Loucy (cell line): ENCODE measurements around the gene NDP.

ENCODE experiments used
- H2AFZ ChIP-seq: fragments of 200-600 bp; sonication (generic); 2 replicates; pipeline ENCODE4 v1.6.0; 2016; ENCODE audit warnings: antibody characterized with exemption, mild to moderate bottlenecking, low read length, moderate library complexity
- H3F3A ChIP-seq: fragments of 200-600 bp; 2 replicates; pipeline ENCODE4 v1.6.0; 2016; ENCODE audit warnings: antibody characterized with exemption, low read depth, mild to moderate bottlenecking
- H3K27me3 ChIP-seq: fragments of 200-600 bp; sonication (generic); 2 replicates; pipeline ENCODE4 v1.6.1; 2014; ENCODE audit warnings: low read length, mild to moderate bottlenecking; ENCODE audit not compliant: insufficient read depth, poor library complexity, severe bottlenecking
- H3K36me3 ChIP-seq: fragments of 200-600 bp; sonication (generic); 2 replicates; pipeline ENCODE4 v1.6.1; 2016; ENCODE audit warnings: low read length; ENCODE audit not compliant: insufficient read depth
- H3K4me1 ChIP-seq: fragments of 200-600 bp; sonication (generic); 2 replicates; pipeline ENCODE4 v1.5.1; 2014; ENCODE audit warnings: low read length, mild to moderate bottlenecking; ENCODE audit not compliant: insufficient read depth, poor library complexity, severe bottlenecking
- H3K4me2 ChIP-seq: fragments of 200-600 bp; sonication (generic); 2 replicates; pipeline ENCODE4 v1.6.0; 2014; ENCODE audit warnings: antibody characterized with exemption, low read length, low read depth, mild to moderate bottlenecking; ENCODE audit not compliant: poor library complexity, severe bottlenecking
- H3K4me3 ChIP-seq: fragments of 200-600 bp; sonication (generic); 2 replicates; pipeline ENCODE4 v1.5.1; 2014; ENCODE audit warnings: low read length, mild to moderate bottlenecking, mixed read lengths; ENCODE audit not compliant: poor library complexity, severe bottlenecking
- H3K79me2 ChIP-seq: fragments of 200-600 bp; sonication (generic); 2 replicates; pipeline ENCODE4 v1.6.1; 2014; ENCODE audit warnings: low read length; ENCODE audit not compliant: insufficient read depth
- H3K9ac ChIP-seq: fragments of 200-600 bp; sonication (generic); 2 replicates; pipeline ENCODE4 v1.6.0; 2014; ENCODE audit warnings: mild to moderate bottlenecking, low read depth, low read length, moderate library complexity; ENCODE audit not compliant: poor library complexity, severe bottlenecking
- H3K9me2 ChIP-seq: fragments of 200-600 bp; sonication (generic); replicated peaks from 2 replicates; pipeline ENCODE4 v1.6.1; 2016; ENCODE audit warnings: low read depth, low read length, mixed read lengths
- H3K9me3 ChIP-seq: fragments of 200-600 bp; sonication (generic); 2 replicates; pipeline ENCODE4 v1.6.1; 2014; ENCODE audit warnings: mild to moderate bottlenecking, antibody characterized with exemption, low read length, low read depth; ENCODE audit not compliant: insufficient read depth
- H4K20me1 ChIP-seq: fragments of 200-600 bp; sonication (generic); 2 replicates; pipeline ENCODE4 v1.6.0; 2014; ENCODE audit warnings: antibody characterized with exemption, low read length, mild to moderate bottlenecking; ENCODE audit not compliant: insufficient read depth, poor library complexity, severe bottlenecking
- CTCF ChIP-seq: fragments of 200-600 bp; sonication (generic); conservative IDR thresholded peaks from 2 replicates; pipeline ENCODE4 v1.5.1; 2014; ENCODE audit warnings: mild to moderate bottlenecking, antibody characterized with exemption, low read length
- EZH2phosphoT487 ChIP-seq: fragments of 200-600 bp; IDR thresholded peaks from 2 replicates; pipeline ENCODE4 v1.6.1; 2018; ENCODE audit warnings: antibody characterized with exemption, mild to moderate bottlenecking, moderate library complexity, borderline replicate concordance

NDP gene

GRCh38 chrX:43969504-43970501, 3.4 kb downstream of the NDP start:
- Histone ChIP-seq H2AFZ (no peak overlapping the region), H3K9me3 (no peaks in the 10 kb centered on the region), H3K27me3 (no peaks in the 10 kb centered on the region), H3K4me1 (no peaks in the 10 kb centered on the region), H3K9me2 (no peaks in the 10 kb centered on the region), H3K4me2 (no peak overlapping the region), H3K36me3 (no peaks in the 10 kb centered on the region), H3K79me2 (no peaks in the 10 kb centered on the region), H3F3A (no peaks in the 10 kb centered on the region), H3K9ac (no peak overlapping the region), H3K4me3 (no peak overlapping the region), H4K20me1 (no peaks in the 10 kb centered on the region)
- TF ChIP-seq CTCF (no peak), EZH2phosphoT487 (no peak)

- H3K4me3 ChIP-seq = no peak overlapping the region
- H3K4me1 ChIP-seq = no peaks in the 10 kb centered on the region
- no peak for TF ChIP-seq EZH2phosphoT487
- TF ChIP-seq CTCF = no peak
- H3F3A ChIP-seq = no peaks in the 10 kb centered on the region
- no peaks in the 10 kb centered on the region for H3K9me3 ChIP-seq
- no peak overlapping the region for H3K4me2 ChIP-seq
- H3K27me3 ChIP-seq = no peaks in the 10 kb centered on the region
- no peaks in the 10 kb centered on the region for H3K79me2 ChIP-seq
- H3K36me3 ChIP-seq = no peaks in the 10 kb centered on the region
- H2AFZ ChIP-seq = no peak overlapping the region
- H3K9me2 ChIP-seq = no peaks in the 10 kb centered on the region
- no peaks in the 10 kb centered on the region for H4K20me1 ChIP-seq
- H3K9ac ChIP-seq = no peak overlapping the region
These were observed 4.8 kb downstream of the NDP start for GRCh38 chrX:43968359-43968781.

- Histone ChIP-seq H3K27me3 (no peaks in the 10 kb centered on the region), H3K36me3 (no peaks in the 10 kb centered on the region), H3F3A (no peaks in the 10 kb centered on the region), H3K9ac (no peak overlapping the region), H3K4me1 (no peaks in the 10 kb centered on the region), H3K4me3 (no peak overlapping the region), H4K20me1 (no peaks in the 10 kb centered on the region), H3K9me3 (no peaks in the 10 kb centered on the region), H3K9me2 (no peaks in the 10 kb centered on the region), H3K4me2 (no peak overlapping the region), H2AFZ (no peak overlapping the region), H3K79me2 (no peaks in the 10 kb centered on the region)
- no peak for TF ChIP-seq EZH2phosphoT487
These were observed 8.3 kb downstream of the NDP start for GRCh38 chrX:43964936-43965335.
